Measurements from ENCODE around the gene TNS1. TPM values are rescaled to one million over a fixed set of nuclear protein-coding genes. Genes with fewer than 3 reads are reported as not detected.

TNS1 gene
- total and polyA plus RNA-seq, 2 donors (not counting 1 experiment from before 2014, with no cell fraction given), result 0.10 to 0.86 TPM

DNA sequence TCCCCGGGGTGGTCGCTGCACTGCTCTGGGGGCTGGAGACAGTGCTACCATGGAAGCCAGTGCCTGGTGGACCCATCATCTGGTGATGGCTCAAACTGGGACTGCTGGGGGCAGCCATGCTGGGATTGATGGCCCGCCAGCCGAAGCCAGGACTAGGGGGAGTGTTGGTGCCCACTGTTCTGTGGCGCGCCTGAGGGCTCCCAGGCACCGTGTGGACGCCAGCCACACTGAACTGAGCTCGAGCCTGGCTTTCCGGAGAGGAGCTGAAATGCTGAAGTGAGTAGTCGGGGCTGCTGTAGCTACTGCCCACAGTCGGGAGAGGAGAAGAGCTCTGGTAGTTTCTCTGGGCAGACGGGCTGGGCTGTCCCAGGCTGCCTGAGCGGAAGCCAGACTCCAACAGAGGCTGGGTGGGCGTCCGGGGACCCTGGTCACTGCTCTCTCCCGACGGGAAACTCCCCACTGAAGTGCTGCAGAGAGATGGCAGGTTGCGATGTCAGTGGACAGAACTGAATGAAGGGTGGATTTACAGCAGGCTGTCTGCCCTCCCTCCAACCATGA lies 184.4 kb downstream of the TNS1 start:
- POLR2A ChIA-PET, result no interaction called here
- no peaks in the 10 kb centered on the region for H4K20me1 ChIP-seq (ENCODE audit: control insufficient read depth, insufficient read depth, low read length, poor library complexity, severe bottlenecking)
- no peaks in the 10 kb centered on the region for H3K9me3 Mint-ChIP-seq (ENCODE audit: insufficient read depth)
- H3K79me2 ChIP-seq (ENCODE audit: control insufficient read depth, insufficient read depth, low read length), result no peaks in the 10 kb centered on the region
- H3K9me3 ChIP-seq (ENCODE audit: control extremely low read depth in 1 of 3, control insufficient read depth in 2 of 3, insufficient read depth in 1 of 3, low read length in 2 of 3), result no peaks in the 10 kb centered on the region
- no peak overlapping the region for H3K4me3 Mint-ChIP-seq
- H3K27me3 ChIP-seq (replicated peaks in 1 of 4; ENCODE audit: control extremely low read depth in 1 of 4, control insufficient read depth in 3 of 4, insufficient read depth in 4 of 4, low read length in 3 of 4), result peaks cover 0 to 2% (median 0%) of the 10 kb centered on the region in 4 experiments
- no peak overlapping the region for H3K27ac ChIP-seq (ENCODE audit: low read length in 2 of 2)
- no peak for DNase-seq
- no peaks in the 10 kb centered on the region for H3K27me3 Mint-ChIP-seq
- no peaks in the 10 kb centered on the region for H3K36me3 ChIP-seq (replicated peaks in 1 of 2; ENCODE audit: control extremely low read depth in 1 of 2, control insufficient read depth in 1 of 2, extremely low read depth in 1 of 2, insufficient read depth in 2 of 2, low read length in 1 of 2)
- no peaks in the 10 kb centered on the region for H3K4me1 ChIP-seq (ENCODE audit: control insufficient read depth in 2 of 2, insufficient read depth in 2 of 2, low read length in 2 of 2)
- no peak overlapping the region for H3K9ac ChIP-seq (ENCODE audit: low read length)
- H2AFZ ChIP-seq (ENCODE audit: insufficient read depth, low read depth, low read length, poor library complexity, severe bottlenecking), result no peak overlapping the region
- 87% methylated on average over 19 of the region's 19 CpGs for WGBS (ENCODE audit: insufficient coverage)
- CTCF ChIA-PET, result no interaction called here
- H3K27ac Mint-ChIP-seq, result no peak overlapping the region
- intact Hi-C loops (cut with micrococcal nuclease), result no loop called here
- H3K4me1 Mint-ChIP-seq, result no peaks in the 10 kb centered on the region
- no peak for ATAC-seq (ENCODE audit: low read depth)
- no peak overlapping the region for H3K4me2 ChIP-seq (replicated peaks; ENCODE audit: low read depth, low read length, poor library complexity, severe bottlenecking)
- H3K4me3 ChIP-seq (ENCODE audit: control extremely low read depth in 1 of 5, extremely low read depth in 1 of 5, insufficient read depth in 1 of 5, low read depth in 2 of 5, low read length in 4 of 5), result no peak overlapping the region
- TF ChIP-seq, protein P1, sequence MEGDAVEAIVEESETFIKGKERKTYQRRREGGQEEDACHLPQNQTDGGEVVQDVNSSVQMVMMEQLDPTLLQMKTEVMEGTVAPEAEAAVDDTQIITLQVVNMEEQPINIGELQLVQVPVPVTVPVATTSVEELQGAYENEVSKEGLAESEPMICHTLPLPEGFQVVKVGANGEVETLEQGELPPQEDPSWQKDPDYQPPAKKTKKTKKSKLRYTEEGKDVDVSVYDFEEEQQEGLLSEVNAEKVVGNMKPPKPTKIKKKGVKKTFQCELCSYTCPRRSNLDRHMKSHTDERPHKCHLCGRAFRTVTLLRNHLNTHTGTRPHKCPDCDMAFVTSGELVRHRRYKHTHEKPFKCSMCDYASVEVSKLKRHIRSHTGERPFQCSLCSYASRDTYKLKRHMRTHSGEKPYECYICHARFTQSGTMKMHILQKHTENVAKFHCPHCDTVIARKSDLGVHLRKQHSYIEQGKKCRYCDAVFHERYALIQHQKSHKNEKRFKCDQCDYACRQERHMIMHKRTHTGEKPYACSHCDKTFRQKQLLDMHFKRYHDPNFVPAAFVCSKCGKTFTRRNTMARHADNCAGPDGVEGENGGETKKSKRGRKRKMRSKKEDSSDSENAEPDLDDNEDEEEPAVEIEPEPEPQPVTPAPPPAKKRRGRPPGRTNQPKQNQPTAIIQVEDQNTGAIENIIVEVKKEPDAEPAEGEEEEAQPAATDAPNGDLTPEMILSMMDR (IDR thresholded peaks at IDR 0.05), result no peak
- no peak for TF ChIP-seq EZH2 (IDR thresholded peaks at IDR 0.05; ENCODE audit: borderline replicate concordance, insufficient read depth, low read depth, low read length, poor library complexity, severe bottlenecking)

DNA sequence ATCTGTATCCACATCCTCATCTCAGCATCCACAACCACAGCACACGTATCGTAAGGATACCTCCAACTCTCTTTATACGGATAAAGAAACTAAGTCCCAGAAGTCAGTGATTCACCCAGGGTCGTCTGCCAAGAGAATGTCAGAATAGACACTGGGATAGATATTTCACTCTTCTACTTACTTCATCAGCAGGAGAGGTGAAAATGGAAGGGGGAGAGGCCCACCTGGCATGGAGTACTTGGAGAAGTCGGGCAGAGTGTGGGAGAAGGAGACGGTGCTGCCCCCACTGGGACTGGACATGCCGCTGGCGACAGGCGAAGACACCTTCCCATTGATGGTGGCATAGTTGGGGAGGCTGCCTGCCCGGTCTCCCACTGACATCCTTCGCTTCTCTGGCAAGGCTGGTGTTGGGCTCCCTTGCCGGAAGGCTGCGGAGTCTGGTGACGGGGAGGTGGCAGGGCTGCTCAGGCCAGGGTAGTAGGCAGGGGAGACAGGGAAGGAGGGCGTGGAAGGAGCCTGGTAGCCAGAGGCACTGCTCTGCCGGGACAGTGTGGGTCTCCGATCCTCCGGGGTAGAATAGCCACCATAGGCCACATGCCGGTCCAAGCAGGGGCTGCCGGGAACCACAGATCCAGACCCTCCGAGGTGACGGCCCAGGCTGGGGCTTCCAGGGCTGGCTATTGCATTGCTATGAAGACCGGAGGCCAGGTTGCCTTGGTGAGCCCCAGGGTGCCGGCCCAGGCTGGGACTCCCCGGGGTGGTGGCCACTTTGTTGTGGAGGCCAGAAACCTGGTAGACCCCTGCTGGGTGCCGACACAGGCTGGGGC lies 185.1 kb downstream of the TNS1 start:
- ChIA-PET POLR2A (no interaction called here), CTCF (no interaction called here)
- intact Hi-C loops (cut with micrococcal nuclease), result no loop called here
- Mint-ChIP-seq H3K27me3 (peaks cover 2% of the 10 kb centered on the region), H3K4me3 (no peak overlapping the region), H3K27ac (no peak overlapping the region), H3K9me3 (ENCODE audit: insufficient read depth) (no peaks in the 10 kb centered on the region), H3K4me1 (no peaks in the 10 kb centered on the region)
- ATAC-seq (ENCODE audit: low read depth), result no peak
- H3K4me3 ChIP-seq (ENCODE audit: control extremely low read depth in 1 of 5, extremely low read depth in 1 of 5, insufficient read depth in 1 of 5, low read depth in 2 of 5, low read length in 4 of 5), result no peak overlapping the region
- no peaks in the 10 kb centered on the region for H3K4me1 ChIP-seq (ENCODE audit: control insufficient read depth in 2 of 2, insufficient read depth in 2 of 2, low read length in 2 of 2)
- peaks cover 0 to 2% (median 0%) of the 10 kb centered on the region in 4 experiments for H3K27me3 ChIP-seq (replicated peaks in 1 of 4; ENCODE audit: control extremely low read depth in 1 of 4, control insufficient read depth in 3 of 4, insufficient read depth in 4 of 4, low read length in 3 of 4)
- H3K9ac ChIP-seq (ENCODE audit: low read length), result no peak overlapping the region
- H3K9me3 ChIP-seq (ENCODE audit: control extremely low read depth in 1 of 3, control insufficient read depth in 2 of 3, insufficient read depth in 1 of 3, low read length in 2 of 3), result no peaks in the 10 kb centered on the region
- H3K4me2 ChIP-seq (replicated peaks; ENCODE audit: low read depth, low read length, poor library complexity, severe bottlenecking), result no peak overlapping the region
- H3K27ac ChIP-seq (ENCODE audit: low read length in 2 of 2), result no peak overlapping the region
- H2AFZ ChIP-seq (ENCODE audit: insufficient read depth, low read depth, low read length, poor library complexity, severe bottlenecking), result no peak overlapping the region
- WGBS (ENCODE audit: insufficient coverage), result 95% methylated on average over 22 of the region's 26 CpGs
- no peaks in the 10 kb centered on the region for H4K20me1 ChIP-seq (ENCODE audit: control insufficient read depth, insufficient read depth, low read length, poor library complexity, severe bottlenecking)
- H3K36me3 ChIP-seq (replicated peaks in 1 of 2; ENCODE audit: control extremely low read depth in 1 of 2, control insufficient read depth in 1 of 2, extremely low read depth in 1 of 2, insufficient read depth in 2 of 2, low read length in 1 of 2), result no peaks in the 10 kb centered on the region
- no peaks in the 10 kb centered on the region for H3K79me2 ChIP-seq (ENCODE audit: control insufficient read depth, insufficient read depth, low read length)
- DNase-seq, result no peak
- TF ChIP-seq, protein P1 (IDR thresholded peaks at IDR 0.05), result no peak
- no peak for TF ChIP-seq EZH2 (IDR thresholded peaks at IDR 0.05; ENCODE audit: borderline replicate concordance, insufficient read depth, low read depth, low read length, poor library complexity, severe bottlenecking)

All from B cell (primary cell).